ENCODE data around the gene PREX1.
"Not testable (repeated sequence)": the region's sequence is repeated elsewhere in the genome, so short reads cannot be mapped to it uniquely, and the experiment has no call there.

PREX1 gene

DNA sequence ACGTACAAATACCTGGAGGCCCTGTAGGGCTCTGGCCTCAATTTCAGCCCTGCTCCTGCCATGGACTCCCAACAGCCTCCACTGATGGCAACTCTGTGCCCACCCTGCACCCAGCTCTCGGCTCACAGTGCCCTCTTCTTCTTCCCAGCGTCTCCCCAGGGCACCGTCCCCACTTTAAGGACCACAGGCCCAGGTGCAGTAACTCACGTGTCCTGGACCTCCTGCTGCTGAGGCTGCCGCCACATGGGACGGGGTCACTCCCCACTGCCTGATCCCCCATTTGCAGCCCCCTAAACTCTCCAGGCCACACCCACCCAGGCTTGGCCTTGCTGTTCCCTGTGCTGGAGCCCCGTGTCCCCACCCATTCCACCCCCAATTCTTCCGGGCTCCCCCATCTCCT is 223.4 kb downstream of the PREX1 start:
- DNase-seq (ENCODE audit: low read depth): no peak

DNA sequence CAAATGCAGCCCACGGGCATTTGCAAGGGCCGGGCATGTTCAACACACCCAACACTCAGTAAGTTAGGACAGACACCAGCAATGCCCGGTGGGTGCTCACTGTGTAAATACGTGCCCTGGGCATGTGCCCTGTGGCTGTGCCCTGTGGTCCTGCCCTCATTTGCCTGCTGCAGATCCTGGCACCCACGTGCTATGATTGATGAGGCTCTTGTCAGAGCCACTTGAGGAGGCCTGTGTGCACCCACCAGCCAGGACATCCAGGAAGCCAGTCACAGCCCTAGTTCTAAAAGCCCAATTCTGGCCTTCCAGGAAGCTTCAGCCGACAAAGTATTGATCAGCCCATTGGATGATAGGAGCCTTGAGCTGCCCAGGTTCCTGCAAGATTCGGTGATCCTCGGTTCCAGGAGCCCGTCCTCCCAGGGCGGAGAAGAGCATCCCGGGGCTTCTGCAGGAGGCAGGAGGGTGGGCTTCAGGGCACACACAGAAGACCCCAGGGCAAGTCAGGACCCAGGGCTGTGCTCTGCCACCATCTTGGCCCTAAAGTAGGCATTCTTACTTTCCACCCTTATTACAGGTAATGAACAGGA is 223.9 kb downstream of the PREX1 start:
- DNase-seq (ENCODE audit: low read depth): no peak

DNA sequence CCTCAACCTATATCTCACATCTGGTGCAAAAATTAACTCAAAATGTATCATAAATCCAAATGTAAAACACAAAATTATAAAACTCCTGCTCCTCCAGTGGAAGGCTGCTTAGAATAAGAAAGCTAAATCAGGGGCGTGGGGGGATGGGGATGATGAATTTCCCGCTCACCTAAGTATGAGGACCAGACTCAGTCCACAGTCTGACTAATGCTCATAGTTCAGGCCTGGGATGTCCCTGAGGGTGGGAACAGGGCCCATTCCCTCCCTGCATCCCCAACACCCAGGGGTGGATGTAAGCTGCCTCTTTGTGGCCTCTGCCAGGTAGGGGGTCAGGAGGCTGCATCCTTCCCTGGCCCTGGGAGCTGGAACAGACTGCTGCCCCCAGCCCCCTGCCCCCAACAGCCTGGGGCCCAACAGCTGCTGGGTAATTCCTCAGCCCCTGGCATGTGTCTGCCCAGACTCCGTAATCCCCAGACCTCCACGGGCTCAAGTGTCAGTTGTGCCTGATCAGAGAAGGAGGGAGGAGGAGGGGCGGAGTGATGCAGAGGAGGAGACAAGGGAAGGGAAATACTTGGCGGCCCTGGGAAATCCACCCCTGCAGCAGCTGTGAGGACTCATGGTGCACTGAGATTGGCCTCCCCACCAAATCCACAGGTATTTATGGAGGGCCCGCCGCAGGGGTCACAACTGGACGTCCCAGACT is 224.5 kb downstream of the PREX1 start:
- DNase-seq (ENCODE audit: low read depth): no peak

DNA sequence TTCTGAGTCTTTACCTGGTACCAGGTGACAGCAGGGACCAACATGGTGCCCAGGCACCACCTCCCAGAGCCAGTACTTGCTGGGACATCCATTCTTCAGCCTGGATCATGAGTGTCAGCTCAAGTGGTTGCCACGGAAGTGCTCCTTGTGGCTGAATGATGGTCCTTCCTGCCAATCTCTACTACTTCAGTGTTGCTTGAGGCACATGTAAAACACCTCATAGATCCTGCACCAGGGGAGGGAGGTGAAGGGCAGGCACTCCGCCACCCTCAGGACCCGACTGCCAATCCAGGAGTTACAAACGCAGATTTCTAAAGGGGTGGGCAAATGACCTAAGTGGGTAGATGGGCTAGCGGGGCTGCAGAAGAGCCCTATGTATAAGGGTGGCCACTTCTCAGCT is 226.0 kb downstream of the PREX1 start:
- no peak for DNase-seq (ENCODE audit: low read depth)

DNA sequence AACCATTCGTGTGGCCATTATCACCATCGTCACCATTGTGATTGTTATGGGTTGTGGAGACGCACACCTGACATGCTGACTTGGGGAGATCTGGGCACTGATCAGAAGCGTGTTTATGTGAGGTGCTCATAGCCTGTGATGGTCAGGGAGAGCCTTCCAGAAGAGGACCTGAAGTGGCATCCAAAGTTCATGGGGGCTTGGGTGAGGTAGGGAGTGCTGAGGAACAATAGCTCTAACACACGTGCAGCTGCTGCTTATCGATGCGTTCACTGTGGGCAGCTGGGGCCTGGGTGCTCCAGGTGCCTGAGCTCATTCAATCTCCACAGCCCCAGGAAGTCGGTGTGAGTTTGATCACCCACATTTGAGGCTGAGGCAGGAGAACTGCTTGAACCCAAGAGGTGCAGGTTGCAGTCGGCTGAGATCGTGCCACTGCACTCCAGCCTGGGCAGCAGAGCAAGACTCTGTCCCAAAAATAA is 227.3 kb downstream of the PREX1 start:
- no peak for DNase-seq (ENCODE audit: low read depth)

DNA sequence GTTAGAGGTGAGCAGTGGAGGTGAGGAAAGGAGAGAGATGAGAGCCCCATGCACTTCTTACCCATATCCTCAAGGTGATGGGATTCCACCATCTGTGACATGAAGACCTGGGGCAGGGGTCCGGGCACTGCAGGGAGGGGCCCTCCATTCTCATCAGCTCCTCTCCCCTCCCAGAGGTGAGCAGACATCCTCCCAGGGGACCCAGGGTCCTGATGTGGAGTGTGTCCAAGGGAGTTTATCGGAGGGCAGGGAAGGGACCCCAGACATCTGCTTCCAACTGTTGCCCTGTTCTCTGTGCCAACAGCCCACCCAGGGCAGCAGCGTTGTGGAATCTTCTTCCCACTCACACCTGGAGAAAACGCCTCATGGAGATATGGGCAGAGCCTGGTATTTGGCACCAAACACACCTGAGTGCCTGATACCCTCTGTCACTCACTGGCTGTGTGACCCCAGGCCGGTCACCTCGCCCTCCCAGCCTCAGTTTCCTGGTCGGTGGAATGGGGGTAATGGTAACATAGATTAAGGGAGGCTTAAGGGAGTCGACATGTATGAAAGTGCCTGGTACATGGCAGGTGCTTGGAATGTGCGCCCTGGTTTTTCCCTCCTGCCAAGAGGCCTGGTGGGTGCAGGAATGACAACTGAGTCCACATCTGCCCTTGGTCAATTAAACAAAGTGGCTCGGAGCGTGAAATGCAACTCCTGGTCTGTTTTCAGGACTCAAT is 227.9 kb downstream of the PREX1 start:
- DNase-seq (ENCODE audit: low read depth): no peak

DNA sequence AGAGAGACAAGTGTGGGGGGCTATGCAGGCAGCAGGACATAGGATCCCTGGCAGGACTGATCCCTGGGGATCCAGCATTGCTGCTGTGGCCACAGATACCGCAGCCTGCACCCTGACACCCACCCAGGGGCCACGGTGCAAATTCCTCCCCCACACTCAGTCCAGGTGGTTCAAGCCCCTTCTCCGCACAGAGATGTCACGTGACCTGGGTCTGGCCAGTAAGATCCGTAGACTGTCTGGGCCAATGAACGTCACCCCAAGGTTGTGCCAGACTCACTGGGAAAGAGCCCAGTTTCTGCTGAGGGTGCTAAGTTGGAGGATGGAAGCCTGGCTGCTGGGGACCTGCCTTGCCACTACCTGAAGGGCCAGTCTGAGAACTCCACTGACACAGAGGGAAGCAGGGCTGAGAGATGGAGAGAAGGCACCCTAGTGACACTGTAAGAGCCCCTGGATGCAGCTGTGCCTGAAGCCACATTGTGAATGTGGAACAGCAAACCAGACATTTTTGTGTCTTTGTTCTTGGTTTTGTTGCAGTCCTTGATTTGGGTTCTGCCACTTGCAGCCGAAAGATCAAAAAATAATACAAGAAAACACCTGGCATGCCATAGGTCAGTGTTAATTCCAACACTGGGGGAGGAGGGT is 228.6 kb downstream of the PREX1 start:
- no peak for DNase-seq (ENCODE audit: low read depth)

DNA sequence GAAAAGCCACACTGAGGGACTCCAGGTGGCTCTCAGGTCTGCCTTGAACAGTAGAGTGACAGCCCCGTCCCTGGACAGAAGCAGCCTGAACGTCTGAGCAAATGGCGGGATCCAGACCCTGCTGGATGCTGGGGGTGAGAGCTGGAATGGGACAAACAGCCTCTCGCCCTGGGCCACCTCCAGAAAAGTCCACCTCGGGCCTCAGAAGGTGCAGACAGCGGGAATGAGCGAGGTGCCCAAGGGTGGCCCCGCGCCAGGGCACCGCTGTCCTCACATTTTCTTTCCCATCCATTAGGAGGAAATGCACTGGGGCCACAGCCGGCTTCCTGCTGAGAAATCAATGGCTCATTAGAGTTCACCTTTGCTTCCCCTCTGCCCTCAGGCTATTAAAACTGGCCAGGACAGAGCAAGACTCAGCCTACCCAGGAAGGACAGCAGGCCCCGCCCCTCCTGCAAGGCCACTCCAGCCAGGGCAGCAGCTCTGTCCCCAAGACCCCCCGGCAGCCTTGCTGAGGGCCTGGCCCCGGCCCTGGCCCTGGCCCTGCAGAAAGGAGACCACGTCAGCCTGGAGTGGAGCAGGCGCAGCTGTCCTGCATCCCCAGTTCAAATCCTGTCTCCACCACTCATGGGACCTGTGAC is 229.4 kb downstream of the PREX1 start:
- DNase-seq (ENCODE audit: low read depth): not testable (repeated sequence)

DNA sequence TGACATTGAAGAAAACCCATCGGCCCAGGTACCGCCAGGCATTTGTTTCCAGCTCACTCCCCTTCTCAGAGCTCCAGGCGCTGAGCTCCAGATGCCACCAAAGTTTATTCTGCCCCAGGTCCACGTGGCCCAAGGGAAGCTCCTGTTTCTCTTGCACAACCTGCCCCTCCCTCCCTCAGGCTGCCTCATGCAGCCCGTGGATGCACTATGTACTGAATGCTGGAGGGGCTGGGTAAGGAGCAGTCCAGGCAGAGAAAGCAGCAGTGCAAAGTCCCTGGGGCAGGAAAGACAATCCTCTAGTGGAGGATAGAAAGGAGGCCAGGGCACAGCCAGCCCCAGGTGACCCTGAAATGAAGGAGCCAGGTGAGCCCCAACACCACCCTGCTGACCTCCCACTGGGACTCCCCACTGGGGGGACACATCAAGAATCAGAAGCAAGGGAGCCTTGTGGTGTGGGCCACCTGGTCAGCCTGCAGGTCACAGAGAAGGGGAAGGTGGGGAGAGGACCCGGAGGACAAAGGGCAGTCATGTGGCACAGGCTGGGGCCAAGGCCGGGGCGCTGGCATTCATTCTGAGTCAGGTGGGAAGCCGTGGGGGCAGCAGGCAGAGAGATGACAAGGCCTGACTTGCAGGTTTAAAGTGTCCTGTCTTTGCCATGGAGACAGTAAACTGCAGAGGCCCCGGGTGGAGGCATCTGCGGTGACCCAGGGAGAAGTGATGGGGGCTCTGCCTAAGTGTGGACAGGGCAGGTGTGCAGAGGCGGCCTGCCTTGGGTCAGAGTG is 230.1 kb downstream of the PREX1 start:
- DNase-seq (ENCODE audit: low read depth): no peak

DNA sequence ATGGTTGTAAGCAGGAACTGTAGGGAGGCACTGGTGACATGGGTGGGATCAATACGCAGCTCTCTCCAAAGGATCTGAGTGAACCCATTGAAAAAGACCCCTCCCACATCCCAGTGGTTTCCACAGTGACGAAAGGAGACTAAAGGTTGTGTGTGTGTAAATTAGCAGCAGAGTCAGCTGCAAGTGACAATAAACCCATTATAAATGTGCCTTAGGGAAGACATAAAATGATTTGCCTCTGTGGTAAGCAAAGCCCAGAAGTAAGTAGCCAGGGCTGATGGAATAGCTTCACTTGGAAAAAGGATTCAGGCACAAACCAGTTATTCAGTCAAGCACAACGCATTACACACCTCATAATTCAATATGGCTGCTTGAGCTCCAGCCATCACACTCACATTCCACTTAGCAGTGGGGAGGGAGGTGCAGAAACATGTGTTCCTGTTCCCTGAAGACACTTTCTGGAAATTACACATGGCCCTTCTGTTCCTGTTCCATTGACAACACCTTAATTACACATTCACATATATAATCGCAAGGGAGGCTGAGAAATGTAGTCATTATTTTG is 231.4 kb downstream of the PREX1 start:
- DNase-seq (ENCODE audit: low read depth): no peak

DNA sequence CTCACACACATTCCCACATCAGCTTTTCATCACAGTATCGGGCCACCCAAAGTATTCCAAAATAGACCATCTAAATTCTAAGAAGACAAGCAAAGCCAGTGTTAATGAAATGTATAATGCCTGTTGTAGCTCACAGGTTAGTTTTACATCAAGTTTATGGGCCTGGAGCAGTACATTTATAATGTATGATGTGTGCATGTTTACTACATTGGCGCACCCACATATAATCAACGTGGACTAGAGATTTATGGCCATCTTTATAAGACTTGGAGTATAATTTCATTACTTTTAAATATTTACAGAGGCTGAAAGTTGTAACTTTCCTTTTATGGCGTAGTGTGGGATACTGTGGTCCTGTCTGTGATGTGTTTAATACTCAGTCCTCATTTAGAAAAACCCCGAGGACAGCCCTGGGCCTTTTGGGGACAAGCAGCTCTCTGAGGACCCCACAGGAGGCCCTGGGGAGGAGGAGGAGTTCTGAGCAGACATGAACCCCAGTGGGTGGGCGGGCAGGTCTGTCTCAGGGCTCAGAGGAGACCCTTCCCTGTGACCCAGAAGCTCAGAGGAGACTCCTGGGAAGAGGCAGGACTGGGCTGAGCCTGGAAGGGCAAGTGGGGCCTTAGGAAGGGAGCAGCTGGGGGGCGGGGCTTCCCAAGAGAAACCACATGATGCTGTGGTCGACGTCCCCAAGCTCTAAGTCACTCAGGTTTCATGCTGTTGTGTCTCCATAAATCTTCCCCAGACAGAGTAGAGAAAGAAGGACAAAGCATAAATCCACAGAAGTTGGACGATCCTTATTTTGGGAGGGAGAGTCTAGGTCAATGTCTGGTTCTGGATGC is 232.1 kb downstream of the PREX1 start:
- DNase-seq (ENCODE audit: low read depth): no peak

DNA sequence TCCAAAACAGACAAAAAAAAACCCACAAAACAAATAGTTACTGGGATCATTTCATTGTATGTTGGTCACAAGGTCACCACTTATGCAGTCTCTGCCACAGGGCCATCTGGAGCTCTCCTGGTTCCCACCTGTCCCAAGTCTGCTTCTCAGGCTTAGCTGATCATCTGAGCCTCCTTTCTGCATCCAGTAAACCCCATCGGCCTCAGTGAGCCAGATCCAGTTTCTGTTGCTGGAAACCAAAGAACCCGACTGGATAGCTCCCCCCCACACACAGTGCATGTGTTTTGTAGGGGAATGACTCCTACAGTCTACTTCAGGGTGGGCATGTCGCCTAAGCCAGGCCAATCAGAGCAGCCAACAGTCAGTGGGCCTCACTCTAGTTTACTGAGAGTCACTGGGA is 233.3 kb downstream of the PREX1 start:
- no peak for DNase-seq (ENCODE audit: low read depth)

DNA sequence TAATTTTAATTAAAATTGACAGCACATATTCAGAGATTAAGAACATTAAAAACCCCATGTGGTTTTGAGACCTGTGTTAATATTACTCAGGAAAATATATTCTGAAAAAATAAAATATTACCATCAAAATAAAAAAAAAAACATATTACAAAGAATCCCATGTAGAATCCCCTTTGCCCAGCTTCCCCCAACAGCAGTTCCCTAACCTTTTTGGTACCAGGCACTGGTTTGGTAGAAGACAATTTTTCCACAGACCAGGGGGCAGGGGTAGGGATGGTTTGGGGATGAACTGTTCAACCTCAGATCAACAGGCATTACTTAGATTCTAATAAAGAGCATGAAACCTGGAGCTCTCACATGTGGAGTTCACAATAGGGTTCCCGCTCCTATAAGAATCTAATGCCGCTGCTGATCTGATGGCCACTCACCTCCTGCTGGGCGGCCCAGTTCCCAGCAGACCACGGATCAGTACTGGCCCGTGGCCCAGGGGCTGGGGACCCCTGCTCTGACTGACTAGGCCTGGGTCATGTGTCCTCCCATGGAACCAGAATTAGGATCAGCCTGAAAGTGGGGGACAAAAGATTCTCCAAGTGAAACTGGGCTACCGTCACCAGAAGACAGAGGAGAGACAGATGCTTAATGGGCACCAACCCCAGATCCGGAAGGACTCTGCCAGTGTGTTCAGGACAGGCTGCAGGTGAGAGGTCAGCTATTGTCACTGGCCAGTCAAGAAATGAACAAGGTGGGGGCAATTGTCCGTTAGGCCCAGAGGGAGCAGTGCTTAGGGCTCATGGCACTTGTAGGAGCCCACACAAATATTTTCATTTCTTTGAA is 235.5 kb downstream of the PREX1 start:
- DNase-seq (ENCODE audit: low read depth): no peak

DNA sequence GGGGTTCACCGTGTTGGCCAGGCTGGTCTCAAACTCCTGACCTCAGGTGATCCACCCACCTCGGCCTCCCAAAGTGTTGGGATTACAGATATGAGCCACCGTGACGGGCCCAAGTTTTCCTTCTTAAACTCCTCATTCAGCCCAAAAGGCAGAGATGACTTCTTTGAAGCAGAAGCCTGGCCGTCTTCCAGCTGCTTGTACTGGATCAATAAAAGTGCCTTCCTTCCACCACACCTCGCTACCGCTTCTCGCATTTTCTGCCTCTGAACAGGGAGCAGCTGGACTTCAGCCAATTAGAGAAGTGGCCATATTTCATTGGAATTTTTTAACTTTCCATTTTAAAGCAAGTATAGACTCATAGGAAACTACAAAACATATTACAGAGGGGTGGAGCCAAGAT is 241.1 kb downstream of the PREX1 start:
- no peak for DNase-seq (ENCODE audit: low read depth)

DNA sequence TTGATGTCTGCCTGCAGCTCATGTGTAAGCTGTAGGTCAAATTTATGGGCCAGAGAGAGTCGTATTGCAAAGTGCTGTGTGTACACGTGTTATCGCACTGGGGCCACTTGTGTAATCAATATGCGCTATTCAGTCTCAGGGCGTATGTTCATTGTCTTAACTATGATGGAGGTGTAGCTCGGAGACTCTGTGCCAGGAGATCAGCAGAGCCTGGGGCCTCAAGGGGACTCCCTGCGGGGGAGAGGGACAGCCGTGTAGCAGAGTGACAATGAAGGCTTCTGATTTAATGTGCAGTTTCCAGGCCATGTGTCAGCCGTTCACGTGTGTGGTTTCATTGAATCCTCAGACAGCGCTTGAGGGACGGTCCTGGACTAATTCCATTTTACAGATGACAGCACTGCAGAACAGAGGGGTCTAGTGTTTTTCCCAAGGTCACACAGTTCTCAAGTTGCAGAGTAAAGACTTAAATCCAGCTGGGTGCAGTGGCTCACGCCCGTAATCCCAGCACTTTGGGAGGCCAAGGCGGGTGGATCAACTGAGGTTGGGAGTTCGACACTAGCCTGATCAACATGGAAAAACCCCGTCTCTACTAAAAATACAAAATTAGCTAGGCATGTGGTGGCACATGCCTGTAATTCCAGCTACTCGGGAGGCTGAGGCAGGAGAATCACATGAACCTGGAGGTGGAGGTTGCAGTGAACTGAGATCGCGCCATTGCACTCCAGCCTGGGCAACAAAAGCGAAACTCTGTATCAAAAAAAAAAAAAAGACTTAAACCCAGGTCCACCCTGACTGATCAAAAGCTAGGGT is 242.5 kb downstream of the PREX1 start:
- no peak for DNase-seq (ENCODE audit: low read depth)

DNA sequence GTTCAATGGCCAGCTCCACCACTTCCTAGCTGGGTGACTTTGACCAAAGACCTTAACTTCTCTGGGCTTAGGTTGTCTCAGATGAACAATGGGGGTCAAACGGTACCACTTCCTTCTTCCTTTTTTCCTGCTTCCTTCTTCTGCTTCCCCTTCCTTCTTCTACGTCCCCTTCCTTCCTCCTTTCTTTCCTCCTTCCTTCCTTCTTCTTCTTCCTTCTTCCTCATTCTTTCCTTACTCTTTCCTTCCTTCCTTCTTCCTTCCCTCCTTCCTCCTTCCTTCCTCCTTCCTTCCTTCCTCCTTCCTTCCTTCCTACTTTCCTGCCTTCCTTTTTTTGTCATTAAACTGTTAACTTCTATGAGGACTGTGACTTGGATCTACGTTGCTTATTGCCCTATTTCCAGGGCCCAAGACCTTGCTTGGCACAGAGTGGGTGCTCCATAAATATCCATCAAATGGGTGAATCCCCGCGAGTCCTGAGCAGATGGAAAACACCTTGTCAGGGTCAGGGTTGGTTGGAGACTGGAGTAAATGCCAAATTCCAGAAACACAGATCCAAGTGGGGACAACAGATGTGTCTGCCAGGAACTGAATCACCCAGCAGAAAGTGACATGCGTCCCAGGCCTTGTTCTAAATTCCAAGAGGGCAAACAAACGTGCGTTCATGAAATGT is 243.3 kb downstream of the PREX1 start:
- no peak for DNase-seq (ENCODE audit: low read depth)

DNA sequence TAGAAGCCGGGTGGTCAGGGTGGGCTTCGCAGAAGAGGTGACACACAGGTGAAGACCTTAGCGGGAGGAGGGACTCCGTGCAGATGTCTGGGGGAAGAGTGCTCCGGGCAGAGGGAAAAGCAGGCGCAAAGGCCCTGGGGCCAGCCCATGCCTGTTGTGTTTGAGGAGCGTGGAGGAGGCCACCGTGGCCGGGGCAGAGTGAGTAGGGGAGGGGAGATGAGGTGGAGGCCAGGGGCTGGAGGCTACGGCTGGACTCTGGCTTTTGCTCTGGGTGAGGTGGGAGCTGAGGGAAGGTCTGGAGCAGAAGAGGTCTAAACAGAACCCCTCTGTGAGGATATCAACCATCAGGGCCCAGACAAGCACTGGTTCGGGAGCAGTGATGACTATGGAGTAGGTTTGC is 244.0 kb downstream of the PREX1 start:
- DNase-seq (ENCODE audit: low read depth): no peak

DNA sequence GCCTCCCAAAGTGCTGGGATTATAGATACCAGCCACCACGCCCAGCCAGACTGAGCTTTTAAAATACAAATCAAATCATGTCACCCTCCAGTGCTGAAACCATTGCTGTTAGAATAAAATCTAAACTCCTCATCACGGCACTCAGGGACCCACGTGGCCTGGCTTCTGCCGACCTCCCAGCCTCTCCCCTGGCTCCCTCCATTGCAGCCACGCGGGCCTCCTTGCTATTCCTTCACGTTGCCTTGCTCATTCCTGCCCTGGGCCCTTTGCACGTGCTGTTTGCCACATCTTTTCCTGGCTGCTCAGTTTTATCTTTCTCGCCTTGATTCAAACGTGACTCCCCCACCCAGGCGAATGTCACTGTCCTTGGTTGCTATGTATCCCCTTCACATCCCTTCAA is 244.6 kb downstream of the PREX1 start:
- no peak for DNase-seq (ENCODE audit: low read depth)
